GM21423 (cell line): Measurements from ENCODE around the gene DR1.
A peak's percentile ranks its signal among the peaks of the same experiment; 100 is the strongest.
"Not testable (repeated sequence)": the region's sequence is repeated elsewhere in the genome, so short reads cannot be mapped to it uniquely, and the experiment has no call there.

Experiments used
- ATAC-seq: cut with Tn5 transposase; IDR thresholded peaks from one replicate; pipeline ENCODE4 v1.9.1; 2021; ENCODE audit warnings: mild to moderate bottlenecking, moderate library complexity; ENCODE audit not compliant: unreplicated experiment

DR1 gene

GRCh38 chr1:93339171-93339697 lies 6.5 kb upstream of the DR1 start:
- ATAC-seq = no peak

DNA sequence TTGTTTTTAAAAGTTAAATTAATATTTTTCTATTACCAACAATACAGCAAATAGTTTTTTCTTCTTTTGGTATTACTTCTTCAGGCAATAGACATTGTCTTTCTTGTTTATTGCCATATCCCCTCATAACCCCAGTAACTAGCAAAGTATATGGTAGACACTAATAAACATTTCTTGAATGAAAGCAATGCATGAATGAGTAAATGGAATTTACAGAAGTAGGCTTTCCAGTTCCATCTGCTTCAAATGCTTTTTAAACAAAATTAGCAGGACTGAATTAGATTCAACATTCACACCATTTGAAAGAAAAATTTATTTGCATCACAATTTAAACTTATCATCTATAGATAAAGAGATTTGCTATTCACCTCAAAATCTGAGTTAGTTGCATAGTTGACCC lies 5.6 kb upstream of the DR1 start:
- no peak for ATAC-seq

- ATAC-seq = no peak
Measured at GRCh38 chr1:93344484-93344883, 1.2 kb upstream of the DR1 start.

DNA sequence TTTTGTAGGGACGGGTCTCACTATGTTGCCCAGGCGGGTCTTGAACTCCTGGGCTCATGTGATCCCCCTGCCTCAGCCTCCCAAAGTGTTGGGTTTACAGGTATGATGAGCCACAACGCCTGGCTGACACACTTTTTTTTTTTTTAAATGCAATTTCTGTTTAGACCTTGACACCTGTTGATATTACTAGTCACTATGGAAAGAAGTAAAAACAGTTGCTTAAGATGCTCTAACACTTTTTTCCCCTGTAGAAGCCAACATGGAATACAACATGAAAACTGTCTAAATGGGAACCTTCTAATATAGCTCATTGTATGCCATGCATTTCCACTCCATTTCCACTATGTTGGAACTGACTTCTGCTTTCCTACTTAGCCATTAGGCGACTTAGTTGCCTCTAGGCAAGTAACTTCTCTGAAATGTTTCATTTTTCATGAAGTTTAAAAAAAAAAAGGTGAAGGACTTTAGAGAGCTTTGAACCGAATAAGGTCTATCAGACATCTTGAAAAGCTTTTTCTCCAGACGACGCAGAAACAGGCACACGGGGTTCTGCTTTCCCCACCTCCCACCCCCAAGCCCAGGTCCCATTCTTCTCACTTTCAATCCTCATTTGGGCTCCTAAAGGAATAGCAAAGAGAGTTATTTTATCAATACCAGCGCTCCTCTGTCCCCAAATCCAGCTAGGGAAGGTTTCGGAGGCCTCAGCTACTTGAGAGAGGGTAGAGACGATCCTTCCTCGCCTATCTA lies 648 bp upstream of the DR1 start:
- peak; percentile 5 for ATAC-seq

- ATAC-seq = peak; percentile 24
Measured at GRCh38 chr1:93346421-93346993, 800 bp downstream of the DR1 start.

GRCh38 chr1:93347334-93347899 lies 1.7 kb downstream of the DR1 start:
- ATAC-seq = no peak

DNA sequence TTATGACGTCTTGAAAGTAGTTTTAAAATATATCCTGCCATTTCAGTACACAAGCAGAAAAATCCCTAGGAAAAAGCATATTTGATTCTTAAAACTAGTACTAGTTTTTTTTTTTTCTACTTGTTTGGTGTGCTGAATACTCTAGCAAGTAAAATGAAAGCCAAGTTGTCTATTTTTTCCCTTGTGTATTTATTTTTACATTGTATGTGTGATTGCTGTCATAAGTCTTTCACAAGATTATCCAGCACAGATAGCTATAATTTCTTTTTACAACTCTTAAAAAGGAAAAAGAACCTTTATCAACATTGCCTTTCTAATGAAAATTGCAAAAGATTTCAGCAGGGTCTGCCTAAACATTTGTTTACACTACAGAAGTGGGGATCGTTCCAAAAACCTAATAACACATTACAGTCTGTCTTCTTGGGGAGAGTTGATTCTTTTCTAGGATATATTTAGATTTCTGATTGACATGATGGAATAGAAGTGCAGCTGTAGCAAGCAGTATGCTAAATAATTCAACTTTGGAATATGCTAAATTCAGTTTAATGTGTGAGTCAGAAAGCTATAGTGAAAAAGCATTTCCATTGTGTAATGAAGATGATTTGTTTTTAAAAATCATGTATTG lies 2.5 kb downstream of the DR1 start:
- no peak for ATAC-seq

DNA sequence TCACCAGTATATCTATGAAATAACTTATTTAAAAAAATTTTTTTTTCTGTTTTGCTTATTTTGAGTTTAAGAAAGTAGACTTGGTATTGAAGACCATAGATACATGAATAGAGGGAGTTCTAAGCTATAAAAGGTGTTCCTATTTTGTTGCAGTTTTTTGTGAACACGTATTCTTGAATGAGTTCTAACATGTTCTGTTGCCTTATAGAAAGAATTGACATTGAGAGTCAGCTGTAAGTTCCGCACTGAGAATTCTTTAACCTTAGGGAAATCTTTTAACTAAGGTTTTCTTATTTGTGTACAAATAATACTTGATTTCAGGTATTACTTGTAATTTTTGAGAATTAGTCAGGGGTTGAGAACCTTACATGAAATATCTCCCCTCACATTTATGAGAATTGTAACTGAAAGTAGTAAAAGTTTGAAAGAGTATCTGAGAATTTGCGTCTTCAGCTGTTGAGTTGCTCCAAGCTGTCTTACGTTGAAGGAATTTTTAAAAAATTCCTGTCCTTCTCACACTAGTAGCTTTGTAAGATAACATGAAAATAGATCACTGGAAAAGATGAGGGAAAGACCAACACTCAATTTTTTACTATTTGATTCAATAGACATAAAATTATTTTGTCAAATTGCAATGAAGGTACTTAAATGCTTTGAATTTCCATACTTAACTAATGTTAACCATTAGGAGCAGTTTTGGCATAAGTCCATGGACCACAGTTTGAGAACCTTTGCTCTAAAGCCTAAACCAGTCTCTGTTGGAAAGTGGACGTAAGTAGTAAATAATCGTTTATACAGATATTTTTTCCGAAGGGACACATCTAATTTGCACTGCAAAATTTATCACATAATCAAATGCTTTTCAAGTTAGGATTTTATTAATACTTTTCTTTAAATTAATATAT lies 3.8 kb downstream of the DR1 start:
- ATAC-seq = no peak

DNA sequence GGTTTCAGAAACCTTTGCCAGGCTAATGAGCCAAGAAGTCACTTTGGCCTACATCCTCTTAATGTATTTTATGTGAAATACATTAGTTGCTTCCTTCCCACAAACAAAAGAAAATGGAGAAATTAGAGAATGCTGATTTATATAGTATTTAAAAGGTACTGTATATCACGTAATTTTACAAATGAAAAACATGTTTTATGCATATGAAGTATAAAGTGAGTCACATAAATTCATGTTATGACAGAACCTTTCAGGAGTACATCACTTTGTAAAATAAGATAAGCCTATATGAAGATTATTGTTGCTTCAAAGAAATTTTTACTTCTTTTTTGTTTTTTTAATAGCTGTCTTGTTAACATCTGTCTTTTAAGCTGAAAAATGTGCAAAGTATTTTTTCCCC lies 4.6 kb downstream of the DR1 start:
- ATAC-seq = no peak

GRCh38 chr1:93350875-93351274 lies 5.2 kb downstream of the DR1 start:
- no peak for ATAC-seq

DNA sequence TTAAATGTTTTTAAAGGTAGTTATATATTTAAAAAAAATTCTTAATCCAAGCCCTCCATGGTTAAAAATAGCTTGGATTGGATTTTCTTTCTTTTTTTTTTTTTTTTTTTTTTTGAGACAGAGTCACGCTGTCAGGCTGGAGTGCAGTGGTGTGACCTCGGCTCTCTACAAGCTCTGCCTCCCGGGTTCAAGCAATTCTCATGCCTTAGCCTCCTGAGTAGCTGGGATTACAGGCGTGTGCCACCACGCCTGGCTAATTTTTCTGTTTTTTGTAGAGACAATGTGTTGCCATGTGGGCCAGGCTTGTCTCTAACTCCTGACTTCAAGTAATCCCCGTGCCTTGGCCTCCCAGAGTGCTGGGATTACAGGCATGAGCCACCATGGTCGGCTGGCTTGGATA lies 5.6 kb downstream of the DR1 start:
- ATAC-seq = not testable (repeated sequence)

DNA sequence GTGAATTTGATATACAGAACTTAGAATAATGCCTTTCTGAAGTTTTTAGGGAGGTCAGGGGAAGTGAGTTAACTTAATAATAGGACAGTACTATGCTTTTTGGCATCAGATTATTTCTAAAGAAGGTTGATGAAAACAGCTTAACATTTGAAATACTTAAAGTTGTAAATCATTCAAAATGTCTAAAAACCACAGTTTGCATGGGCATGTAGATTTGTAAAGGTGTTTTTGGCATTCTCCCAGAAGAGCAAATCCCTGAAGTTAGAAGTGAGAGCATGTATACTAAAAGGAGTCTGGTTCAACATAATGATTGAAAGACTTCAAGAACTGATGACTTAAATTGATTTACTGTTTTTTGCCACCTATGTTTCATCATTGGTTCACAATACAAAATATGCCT lies 6.7 kb downstream of the DR1 start:
- ATAC-seq = no peak

DNA sequence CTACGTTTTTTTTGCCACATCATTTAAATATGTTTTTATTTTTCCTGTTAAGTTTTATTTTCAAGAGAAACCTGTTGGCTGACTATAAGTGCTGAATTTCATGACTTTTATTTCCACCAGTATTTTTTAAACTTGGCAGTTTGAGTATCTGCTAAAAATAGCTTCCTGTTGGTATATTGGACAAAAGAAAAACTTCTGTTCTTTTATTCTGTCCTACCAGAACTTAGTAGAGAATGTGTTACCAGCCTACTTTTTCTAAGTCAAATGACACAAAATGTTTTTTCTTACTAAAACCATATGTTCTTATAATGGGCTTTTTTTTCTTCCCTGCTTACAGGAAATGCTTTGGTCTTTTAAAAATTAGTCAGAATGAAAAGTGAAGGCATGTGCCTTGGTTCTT lies 7.6 kb downstream of the DR1 start:
- ATAC-seq = no peak

DNA sequence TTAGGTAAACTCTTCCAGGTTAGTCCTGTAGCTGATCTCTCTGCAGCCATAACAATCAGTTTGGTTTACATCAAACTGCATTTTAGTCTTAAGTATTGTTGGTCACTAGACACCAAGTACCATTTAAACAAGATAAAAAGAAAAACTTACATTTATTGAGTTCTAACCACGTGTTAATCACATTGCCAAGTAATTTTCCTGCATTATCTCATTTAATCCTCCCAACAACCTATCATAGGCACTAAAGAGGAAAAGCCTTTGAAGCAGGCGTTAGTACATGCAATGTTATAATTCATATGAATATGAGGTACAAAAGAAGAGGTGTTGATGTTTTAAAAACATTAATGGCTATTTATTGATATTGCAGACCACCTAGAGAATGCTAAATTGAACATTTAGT lies 9.0 kb downstream of the DR1 start:
- ATAC-seq = no peak

DNA sequence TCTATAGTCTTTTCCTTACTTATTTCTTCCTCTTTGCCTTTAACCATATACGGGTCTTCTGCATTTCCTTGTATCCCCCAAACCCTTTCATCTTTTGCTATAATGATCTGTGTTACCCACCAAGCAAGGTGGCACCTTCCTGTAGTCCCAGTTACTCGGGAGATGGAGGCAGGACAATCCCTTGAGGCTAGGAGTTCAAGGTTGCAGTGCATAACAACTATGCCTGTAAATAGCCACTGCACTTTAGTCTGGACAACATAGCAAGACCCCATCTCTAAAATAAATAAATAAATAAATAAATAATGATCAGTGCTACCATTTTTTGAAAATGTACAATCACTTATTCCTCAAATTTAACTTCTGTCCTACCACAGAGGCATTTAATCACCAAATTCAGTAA lies 11.5 kb downstream of the DR1 start:
- no peak for ATAC-seq

GRCh38 chr1:93358293-93358692 lies 12.6 kb downstream of the DR1 start:
- ATAC-seq = no peak

DNA sequence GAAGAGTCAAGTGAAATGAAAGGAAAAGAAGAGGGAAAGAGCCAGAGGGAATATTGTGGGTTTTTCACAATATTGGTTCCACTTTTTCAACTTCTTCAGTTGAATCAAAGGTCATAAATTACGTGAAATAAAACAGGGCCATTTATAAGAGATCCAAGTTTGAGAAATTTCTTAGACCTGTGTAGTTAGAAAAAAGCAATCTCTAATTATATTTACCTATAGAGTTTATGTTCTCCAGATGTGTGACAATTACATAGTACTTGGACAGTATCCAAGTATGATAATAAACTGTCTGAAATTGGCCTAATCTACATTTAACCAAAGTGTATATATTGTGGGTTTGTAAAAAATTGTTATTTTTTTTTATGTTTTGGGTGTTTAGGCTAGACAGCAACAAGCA lies 14.4 kb downstream of the DR1 start:
- no peak for ATAC-seq

DNA sequence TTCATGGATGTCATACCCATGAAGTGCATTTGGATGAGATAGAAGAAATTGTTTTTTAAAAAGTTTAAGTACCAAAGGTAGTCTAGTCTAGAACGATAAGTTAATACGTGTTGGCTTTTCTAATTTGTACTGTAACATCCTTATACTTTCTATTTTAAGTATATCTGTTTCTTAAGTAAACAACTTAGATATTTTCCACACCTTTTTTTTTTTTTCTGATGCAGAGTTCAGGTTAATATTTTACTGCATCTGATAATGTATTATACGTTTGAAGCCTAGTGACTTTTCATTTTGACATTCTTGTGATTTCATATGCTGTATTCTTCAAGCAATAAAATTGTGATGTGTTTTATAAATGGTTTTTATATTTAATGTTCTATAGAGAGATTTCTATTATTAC lies 16.5 kb downstream of the DR1 start:
- no peak for ATAC-seq

- no peak for ATAC-seq
Measured at GRCh38 chr1:93365813-93366212, 20.1 kb downstream of the DR1 start.

- ATAC-seq = no peak
Measured at GRCh38 chr1:93369734-93370133, 24.0 kb downstream of the DR1 start.
